ENCODE measurements around the gene C6orf58.

Gene C6orf58

DNA sequence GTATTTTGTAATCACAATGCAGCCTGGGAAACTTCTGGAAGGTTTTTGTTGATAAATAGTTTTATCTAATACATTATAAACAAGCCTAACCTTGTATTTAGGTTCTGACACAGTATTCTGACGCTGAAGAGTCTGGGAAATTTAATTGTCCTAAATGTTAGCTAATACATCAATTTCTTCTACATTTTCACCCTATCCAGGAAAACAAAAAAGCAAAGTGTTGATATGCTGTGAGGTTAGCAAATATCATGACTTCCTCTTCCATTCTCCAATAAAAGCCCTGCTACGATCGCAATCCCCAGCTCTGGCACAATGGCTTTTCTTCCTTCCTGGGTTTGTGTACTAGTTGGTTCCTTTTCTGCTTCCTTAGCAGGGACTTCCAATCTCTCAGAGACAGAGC lies at the start of gene C6orf58:
C6orf58 (plus strand) TSS at position 301 of the 400 bp plus-strand sequence; CDS start at position 313, 12 bp downstream.
- no peak for DNase-seq

DNA sequence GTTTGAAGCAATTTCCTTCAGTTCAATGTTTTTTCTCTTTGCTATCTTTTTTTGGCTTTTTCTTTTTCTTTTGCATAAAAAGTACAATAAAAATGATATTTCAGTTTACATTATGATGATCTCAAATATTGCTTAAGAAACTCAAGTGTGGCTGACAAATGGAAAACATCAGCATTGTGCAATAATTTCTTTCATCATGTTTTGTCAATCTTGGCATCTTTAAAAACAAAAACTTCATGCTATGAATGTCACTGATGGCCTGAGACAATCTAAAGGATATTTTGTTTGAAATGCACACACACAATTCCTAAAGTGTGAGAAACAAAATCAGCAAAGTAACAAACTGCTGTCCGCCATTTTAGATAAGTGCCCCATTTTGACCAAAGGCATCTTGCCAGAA lies 44.0 kb upstream of the C6orf58 start:
- no peak for DNase-seq

DNA sequence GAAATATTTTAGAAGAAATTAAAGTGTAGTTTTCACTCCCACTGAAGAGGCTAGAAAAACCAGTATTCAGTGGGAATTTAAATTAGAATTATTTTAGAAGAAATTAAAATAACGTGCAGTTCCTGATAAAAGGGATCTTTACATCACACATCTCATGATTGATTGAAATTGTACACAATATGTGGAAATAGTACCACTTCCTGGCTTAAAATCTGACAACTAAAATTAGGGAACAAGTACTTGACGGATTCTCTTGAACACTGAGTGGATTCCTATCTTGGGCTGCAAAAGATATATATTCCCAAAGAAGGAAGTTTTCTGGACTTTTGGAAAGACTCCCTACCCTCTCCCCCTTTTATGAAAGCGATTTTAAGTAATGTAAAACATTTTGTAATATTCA lies 43.2 kb upstream of the C6orf58 start:
- no peak for DNase-seq

DNA sequence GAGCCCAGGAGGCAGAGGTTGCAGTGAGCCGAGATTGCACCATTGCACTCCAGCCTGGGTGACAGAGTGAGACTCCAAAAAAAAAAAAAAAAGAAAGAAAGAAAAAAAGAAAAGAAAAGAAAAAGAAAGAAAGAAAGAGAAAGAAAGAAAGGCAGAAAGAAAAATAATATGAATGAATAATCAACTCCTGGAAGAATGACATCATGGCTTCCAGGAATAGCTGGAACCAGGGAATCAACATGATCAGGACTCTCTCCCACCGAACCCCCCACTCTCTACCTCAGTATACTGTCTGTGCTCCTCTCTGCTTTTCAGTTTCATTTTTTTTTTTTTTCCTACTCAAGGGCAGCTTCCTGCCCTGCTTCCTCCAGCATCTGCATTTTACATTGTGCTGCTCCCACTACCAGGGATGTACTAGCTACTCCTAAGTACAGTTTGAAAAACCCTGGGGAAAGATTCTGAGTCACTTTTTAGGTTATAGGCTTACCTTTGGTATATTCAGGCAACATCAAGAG lies 38.2 kb upstream of the C6orf58 start:
- DNase-seq = no peak

DNA sequence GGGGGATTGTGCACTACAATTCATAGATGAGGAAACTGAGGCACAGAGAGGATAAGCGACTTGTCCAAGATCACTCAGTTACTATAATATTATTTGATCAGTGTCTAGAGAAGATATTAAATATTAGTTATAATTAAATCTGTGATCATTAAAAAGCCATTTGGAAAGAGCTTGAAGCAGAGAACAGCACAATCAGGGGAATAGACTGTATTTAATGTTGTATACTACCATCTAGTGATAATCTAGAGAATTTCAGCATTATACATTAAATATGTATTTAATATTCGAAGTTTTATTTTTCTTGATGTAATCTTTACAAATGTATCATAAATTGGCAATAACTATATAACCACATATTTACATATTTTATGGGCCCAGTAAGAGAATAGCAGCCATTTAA lies 37.7 kb upstream of the C6orf58 start:
- DNase-seq = peak; percentile 35

DNA sequence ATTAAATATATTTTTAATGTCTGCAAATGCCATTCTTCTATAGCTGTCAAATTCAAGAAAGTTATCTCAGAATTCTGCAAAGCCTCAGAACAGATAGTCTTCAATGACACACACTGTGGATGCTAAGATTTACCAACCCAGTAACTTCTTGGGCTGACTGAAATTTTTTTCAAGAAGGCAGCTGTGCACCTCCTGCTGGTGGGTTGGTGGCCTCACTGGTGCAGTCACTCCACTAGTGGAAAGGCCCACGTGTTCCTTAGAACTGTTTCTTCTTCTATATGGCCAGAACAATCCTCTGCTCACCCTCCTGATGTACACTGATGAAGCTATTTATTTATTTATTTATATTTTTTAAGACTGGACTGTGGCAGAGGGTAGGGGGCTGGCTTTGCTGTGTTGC lies 29.8 kb upstream of the C6orf58 start:
- no peak for DNase-seq

DNA sequence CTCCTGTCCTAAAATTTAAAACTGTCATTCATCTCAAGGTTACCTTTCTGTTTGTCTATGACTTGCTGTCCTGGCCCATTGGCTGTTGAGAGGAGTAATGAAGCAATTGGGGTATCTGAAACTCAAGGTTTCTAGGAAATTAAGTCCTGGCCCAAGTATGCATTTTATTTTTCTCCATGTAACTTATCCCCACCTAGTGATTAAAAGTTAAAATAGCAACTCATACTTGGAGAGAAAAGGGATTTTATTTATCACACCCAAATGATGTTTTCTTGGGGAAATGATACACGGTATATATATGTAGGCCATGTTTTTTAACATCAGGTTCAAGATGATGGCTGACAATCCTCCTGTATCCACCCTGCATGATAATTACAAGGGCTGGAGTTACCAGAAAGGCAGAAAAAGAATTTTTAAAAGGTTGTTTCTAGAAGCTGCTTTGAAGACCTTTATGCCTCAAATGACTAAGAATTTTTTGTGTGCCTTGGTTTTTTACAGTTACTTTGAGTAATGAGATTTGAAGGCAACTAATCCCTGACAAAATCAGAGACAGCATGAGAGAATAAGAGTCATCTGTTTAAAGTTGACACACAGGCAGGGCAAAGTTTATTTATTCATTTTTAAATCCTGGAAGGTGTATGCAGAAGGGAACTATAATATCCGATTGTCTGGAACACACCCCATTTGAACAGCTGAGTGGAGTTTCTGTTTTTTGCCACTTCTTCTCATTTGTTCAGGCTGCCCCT lies 28.9 kb upstream of the C6orf58 start:
- no peak for DNase-seq

DNA sequence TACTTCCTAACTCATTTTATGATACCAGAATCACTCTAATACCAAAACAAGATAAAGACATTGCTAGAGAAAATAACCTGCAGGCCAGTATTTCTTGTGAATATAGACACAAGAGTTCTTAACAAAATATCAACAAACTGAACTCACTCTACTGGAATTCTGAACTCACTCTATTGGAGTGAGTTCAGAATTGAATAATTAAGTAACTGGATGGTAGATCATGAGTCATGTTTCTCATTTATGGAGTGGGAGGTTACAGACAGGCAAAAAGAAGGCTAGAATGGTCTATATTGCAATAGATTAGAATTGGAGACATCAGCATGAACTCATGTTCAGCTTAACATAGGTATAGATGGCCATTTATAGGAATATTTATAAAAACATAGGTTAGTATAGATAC lies 26.6 kb upstream of the C6orf58 start:
- DNase-seq = no peak

DNA sequence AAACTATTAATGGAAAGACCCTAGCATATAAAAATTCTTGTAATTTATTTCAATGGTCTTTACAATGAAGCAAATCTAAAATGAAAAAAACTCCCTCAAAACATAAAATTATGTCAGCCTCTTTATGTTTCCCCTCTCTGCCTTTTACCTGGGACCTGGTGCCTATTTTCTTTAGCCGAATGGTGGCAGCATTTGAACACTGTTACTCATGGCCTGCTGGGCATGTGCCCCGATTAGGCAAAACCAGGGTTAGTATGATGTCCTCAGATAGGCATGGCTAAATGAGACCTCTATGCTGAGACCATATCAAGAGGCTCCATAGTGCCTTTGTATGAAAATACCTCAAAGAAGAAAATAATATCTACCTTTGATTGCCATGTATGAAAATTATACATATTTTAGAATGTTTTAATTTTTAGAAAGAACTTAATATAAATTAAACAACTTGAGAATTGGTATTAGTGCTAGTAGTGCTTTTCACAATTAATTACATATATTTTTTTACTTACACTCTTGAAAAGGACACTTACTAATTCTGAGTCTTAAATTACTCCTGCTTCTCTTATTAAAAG lies 22.5 kb upstream of the C6orf58 start:
- peak; percentile 41 for DNase-seq

DNA sequence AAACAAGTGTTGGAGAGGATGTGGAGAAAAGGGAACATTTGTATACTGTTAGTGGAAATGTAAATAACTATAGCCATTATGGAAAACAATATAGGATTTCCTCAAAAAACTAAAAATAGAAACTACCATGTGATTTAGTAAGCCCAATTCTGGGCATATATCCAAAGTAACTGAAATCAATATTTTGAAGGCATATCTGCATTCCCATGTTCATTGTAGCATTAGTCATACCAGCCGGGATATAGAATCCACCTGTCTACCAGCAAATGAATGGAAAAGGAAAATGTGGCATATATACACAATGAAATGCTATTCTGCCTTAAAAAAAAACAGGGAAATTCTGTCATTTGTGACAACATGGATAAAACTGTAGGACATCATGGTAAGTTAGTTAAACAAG lies 15.3 kb upstream of the C6orf58 start:
- no peak for DNase-seq

DNA sequence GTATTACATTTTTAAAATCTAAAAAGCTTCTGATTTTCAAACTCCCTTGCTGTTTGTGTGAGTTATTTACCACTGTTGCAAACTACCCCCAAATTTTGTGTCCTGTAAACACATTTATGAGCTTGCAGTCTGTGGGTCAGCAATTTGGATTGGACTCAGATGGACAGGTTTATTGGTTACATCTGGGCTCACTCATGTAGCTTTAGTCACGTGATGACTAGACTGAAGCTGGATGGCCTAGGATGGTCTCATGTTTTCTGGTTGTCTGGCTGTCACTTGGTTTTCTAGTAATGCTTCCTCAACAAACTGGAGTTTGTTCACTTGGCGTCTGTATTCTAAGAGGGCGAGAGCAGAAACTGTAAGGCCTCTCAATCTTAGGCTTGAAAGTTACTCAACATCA lies 12.2 kb upstream of the C6orf58 start:
- DNase-seq = no peak

DNA sequence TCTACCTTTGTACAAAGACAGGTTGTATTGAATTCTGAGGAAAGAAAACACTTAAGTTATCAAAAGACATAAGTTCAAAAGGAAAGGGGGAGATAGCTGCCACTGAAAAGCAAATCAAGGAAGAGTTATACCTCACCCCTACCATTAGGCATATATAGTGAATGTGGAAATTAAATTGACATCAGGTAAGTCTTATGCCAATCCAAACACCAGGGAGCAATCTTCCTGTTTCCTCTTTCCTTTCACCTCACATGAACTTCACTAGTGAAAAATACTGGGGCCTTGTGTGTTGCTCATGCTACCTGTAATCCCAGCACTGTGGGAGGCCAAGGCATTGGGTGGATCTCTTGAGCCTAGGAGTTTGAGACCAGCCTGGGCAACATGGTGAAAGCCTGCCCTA lies 10.9 kb upstream of the C6orf58 start:
- DNase-seq = no peak

DNA sequence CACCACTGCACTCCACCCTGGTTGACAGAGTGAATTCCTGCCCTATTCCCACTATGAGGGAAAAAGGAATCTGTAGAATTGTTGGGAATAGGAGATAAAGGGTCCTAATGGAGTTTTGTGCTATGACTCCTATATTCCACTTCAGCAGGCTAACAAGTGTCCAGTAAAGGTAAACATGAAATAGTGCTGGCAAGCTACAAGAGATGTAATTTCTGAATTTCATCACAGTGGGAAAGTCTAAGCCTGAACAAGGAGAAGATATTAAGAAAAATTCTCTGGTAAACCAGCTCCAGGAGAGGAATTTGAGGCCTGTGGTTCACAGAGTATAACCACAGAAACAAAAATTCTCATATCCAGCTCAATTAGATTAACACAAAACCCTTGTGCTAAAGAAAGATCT lies 10.3 kb upstream of the C6orf58 start:
- DNase-seq = no peak

DNA sequence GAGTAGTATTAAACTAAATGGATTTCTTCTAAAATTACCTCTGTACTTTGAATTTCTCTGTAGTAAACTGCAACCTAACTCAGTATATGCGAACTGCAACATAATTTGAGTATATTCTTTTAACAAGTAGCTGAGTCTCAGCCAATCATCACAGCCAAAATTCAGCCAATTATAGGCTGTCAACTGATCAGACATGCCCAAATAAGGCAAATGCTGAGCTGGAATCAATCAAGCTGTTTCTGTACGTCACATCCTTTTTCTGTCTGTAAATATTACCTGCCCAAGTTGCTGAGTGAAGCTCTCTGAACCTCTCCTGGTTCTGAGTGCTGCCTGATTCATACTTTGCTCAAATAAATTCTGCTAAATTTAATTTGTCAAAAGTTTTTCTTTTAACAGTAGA lies 9.5 kb upstream of the C6orf58 start:
- no peak for DNase-seq

DNA sequence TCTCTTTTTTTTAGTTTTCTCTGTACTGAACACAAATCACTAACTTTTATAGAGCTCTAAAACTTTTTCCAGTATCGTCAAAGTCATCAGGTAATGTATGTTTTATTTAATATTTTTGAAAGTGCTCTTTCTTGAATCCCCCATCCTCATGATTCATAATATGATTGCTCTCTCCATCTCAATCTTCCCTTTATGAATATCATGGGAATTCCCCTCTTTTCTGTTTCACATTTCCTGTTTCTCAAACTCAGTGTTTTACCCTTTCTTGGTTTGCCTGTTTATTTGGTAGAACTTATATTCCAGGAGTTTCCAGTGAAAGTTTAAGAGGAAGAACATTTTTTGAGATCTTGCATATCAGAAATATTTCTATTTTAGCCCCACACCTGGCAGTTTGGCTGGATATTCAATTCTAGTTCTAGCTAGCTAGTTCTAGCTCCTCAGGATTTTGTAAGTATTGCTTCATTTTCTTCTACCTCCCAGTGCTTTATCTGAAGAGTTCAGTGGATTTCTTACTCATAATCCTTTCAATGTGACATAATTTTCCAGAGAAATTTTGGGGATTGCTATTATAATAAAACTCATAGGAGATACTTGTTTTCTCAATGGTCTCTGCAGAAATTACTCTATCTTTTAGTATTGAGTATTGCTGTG lies 6.1 kb upstream of the C6orf58 start:
- DNase-seq = no peak

DNA sequence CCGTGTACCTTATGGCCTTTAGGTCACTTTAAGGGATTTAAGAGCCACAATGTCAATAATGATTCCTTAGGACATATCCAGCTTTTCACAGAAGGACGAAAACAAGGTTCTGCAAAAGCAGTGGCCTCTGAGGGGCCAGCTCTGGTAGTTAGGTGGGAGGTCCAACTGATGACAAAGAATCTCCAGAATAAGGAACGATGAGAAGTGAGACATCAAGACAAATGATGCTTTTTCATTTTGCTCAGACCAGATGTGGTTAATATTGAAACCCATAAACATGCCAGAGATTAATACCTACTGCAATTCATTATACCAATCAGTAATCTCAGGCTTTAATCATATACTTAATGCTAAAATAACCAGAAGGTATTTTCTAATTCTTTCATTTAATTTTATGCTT lies 1.9 kb downstream of the C6orf58 start:
- no peak for DNase-seq

DNA sequence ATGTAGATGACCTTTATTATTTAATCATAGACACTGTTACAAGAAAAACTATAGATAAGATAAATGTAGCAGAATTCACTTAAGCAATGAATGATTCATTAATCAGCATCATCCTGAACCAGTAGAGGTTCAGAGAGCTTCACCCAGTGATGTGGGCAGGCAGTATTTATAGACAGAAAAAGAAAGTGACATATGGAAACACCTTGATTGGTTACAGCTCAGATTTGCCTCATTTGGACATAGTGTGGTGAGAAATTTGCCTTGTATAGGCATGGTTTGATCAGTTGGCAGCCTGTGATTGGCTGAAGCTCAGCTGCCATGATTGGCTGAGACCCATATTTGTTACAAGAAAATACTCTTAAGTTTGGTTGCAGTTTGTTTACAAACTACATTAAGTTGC lies 4.6 kb downstream of the C6orf58 start:
- DNase-seq = no peak

DNA sequence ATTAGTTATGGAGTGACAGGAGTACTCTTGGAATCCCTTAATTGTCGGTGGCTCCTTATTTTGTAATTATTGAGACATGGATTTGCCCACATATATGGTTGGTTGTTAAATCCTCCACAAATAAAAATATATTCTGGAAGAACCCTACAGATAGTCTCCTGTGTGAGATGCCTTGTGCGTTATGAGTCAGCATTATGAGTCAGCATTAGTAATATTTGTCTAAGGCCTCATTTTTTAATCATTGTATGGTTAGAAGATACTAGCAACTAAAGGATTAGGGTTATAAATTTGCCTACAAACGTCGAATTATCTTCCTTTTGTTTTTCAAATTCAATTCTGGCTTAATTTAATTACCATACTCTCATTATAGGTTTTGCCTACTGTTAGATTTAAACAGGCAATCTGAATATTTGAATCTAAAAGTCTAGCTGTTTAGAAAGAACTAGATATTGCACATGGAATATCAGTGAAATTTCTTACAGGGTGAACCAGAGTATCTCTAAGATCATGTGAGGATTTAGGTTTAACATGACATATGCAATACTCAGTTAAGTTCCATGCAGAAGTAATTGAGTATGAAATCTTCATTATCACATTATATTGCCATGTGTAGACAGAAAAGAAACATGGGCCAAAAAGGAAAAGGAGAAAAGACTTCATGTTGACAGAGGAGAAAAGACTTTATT lies 5.9 kb downstream of the C6orf58 start:
- no peak for DNase-seq

DNA sequence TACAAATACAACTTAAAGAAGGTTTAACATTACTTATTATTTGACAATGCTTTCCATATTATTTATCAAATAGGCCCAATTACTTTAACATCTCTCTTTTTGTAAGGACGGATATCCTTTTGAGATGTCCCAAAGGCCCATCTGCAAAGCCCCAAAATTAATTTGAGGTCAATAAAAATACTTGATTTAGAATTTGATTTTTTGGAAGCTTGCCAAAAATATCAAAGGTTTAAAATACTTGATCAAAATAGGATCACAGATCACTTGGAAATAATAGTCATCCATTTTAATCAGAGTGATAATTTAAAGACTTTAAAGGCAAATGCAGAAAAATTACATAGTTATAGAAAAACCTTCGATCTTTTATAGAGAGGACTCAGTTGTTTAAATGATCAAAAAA lies 8.1 kb downstream of the C6orf58 start:
- no peak for DNase-seq

DNA sequence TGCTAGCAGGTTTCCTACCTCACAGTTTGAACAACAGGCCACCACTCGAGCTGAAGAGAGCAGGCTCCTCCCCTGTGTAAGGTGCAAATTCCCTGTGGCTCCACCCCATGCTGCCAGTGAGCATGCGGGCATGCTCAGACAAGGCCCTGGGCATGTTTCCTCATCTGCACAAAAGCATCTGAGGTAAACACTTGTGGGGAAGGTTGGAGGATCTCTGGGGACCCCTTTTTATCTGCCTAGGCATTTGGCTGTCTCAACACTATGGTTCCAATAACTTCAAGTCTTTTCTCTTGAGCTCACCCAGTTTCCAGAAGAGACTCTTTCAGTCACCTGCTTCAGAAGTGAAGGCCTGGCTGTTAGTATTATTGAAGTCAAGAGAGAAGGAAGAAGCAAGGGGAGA lies 9.4 kb downstream of the C6orf58 start:
- no peak for DNase-seq

DNA sequence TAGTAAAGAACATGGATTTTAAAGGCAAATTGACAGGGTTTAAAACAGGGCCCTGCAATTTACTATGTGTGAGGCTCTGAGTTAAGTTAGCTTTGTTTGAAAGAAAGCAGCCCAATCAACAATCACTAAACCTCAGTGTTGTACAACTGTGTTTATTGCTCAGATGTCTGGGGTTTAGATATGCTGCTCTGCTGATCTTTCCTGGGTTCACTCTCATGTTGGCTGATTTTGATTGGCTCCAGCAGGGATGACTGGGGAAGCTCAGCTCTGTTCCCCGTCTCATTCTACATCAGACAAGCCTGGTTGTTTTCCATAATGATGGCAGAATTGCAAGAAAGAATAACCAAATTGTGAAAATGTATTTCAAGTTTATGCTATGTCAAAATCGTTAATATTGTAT lies 10.9 kb downstream of the C6orf58 start:
- no peak for DNase-seq

DNA sequence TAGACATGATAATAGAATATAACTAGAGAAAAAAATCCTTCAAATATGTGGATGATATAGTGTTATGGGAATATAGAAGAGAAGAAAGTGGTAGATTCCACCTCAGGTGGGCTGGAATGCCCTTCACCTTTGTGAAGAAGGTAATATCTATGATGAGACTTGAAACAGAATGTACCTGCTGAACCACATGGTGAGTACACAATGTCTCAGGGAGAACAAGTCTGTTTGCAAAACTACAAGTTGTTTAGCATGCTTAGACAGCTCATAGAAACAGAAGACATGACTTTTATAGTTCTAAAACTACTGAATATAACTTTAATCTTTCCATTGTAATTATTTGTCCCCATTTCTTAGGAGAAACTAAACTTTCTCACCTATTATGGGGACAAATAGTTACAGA lies 12.2 kb downstream of the C6orf58 start:
- no peak for DNase-seq

DNA sequence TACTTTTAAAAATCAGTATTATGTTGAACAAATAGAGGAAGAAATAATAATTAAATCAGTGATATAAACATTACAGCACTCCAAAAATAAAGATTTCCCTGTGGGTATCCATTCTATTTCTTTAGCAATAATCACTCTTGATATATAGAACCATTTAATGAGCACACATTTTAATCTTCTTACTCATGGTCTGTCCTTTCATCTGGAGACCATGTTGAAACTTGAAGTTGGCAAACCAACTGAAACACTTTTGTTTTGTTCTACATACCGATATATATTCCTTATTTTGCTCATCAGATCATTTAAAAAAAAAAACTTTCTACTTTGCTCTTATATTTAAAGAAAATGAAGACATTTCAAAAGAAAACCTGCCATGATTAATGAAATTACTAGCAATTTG lies 13.4 kb downstream of the C6orf58 start:
- no peak for DNase-seq

DNA sequence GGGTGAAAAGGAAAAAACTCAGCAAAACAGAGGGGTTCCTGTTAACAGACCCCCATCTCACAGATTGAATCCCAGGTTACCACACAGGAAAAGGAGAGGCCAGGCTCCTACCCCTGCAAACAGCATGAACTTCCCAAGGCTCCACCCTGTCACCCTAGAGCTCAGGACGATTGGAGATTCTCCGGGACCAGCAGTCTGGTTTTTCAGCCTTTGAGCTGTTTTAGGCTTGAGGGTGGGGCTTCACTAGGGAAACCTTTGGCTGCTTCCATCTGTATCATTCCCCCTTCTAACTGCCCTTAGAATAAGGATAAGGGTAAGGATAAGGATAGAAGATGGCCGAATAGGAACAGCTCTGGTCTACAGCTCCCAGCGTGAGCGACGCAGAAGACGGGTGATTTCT lies 16.0 kb downstream of the C6orf58 start:
- peak; percentile 35 for DNase-seq

Measured in NCI-H774 (cell line).